AG04449 (cell line): Measurements from ENCODE around the gene GSTA5.
"Not testable (repeated sequence)": the region's sequence is repeated elsewhere in the genome, so short reads cannot be mapped to it uniquely, and the experiment has no call there.

ENCODE experiments used
- CTCF ChIA-PET: fragments of 350-600 bp; formaldehyde crosslinking; extraction: SDS; loops from one replicate; lab custom pipeline; 2021; ENCODE audit warnings: antibody characterized with exemption; lab: Yijun Ruan, JAX
- POLR2A ChIA-PET: fragments of 400-600, 350-600 bp; formaldehyde crosslinking; extraction: SDS; loops from one replicate; lab custom pipeline; 2020; ENCODE audit warnings: antibody characterized with exemption, inconsistent platforms; lab: Yijun Ruan, JAX
- DNase-seq: peaks from one replicate; pipeline ENCODE4 v3.0.0-alpha.2; 2010; ENCODE audit warnings: low read depth, low spot score
- H3K4me3 ChIP-seq: 2 replicates; pipeline ENCODE4 v1.5.1; 2011; ENCODE audit warnings: low read depth, mild to moderate bottlenecking, control low read depth, low read length
- CTCF ChIP-seq: IDR thresholded peaks from one replicate; pipeline ENCODE4 v1.5.1; 2011; ENCODE audit warnings: mild to moderate bottlenecking, moderate library complexity, low read length, control low read depth, inconsistent platforms; ENCODE audit not compliant: insufficient read depth; ENCODE audit errors: missing control alignments

GSTA5 gene

GRCh38 chr6:52868240-52868639 is 27.6 kb upstream of the GSTA5 start:
- ChIA-PET CTCF (interaction anchor here (1.0 kb wide), 2 partner anchors 11 to 66 kb away, joined by 3 read pairs; no protein-coding TSS in a partner anchor), POLR2A (no interaction called here)
- no peak for TF ChIP-seq CTCF
- no peak overlapping the region for H3K4me3 ChIP-seq
- no peak for DNase-seq

- DNase-seq, POLR2A ChIA-PET, H3K4me3 ChIP-seq, CTCF ChIA-PET: not testable (repeated sequence)
These were observed 20.5 kb upstream of the GSTA5 start for GRCh38 chr6:52861151-52861550.

DNA sequence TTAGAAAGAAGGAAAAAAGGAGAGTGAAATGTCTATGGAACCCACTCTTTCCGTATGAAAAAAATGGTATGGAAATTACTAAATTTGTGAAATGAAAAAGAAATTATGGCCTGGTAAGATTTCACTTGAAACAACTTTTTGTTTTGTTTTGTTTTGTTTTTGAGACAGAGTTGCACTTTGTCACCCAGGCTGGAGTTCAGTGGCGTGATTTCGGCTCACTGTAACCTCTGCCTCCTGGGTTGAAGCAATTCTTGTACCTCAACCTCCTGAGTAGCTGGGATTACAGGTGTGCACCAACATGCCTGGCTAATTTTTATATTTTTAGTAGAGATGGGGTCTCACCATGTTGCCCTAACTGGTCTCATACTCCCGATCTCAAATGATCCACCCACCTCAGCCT is 17.8 kb upstream of the GSTA5 start:
- no peak for TF ChIP-seq CTCF
- ChIA-PET POLR2A (no interaction called here), CTCF (interaction anchor here (1.5 kb wide), 1 partner anchor 10 kb away, joined by 3 read pairs; no protein-coding TSS in a partner anchor)
- DNase-seq, result no peak
- no peak overlapping the region for H3K4me3 ChIP-seq

- DNase-seq, POLR2A ChIA-PET, H3K4me3 ChIP-seq: not testable (repeated sequence)
- CTCF ChIA-PET, result interaction anchor here (2.1 kb wide), 1 partner anchor 14 kb away, joined by 5 read pairs; no protein-coding TSS in a partner anchor
These were observed 15.5 kb upstream of the GSTA5 start for GRCh38 chr6:52856137-52856536.

- CTCF ChIA-PET, result no interaction called here
- POLR2A ChIA-PET, result no interaction called here
These were observed 8.5 kb upstream of the GSTA5 start for GRCh38 chr6:52849137-52849536.

DNA sequence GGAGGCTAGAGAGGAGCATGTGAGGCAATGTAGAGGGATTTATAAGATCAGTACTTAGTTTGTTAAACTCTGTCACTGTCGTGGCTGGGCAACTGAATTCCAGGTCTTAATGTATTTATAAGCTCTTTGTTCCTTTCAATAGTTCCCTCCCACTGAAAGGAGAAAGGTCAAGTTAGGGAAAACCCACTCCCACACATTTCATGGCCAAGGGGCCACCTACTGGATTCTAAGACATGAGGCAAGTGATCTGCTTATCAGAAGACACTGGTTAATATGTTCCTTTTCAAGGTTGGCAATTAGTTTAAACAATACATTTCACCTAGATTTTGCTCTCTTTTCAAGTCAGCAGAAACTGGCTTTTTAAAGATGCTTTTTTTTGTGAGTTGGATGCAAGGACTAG is 5.4 kb upstream of the GSTA5 start:
- no peak overlapping the region for H3K4me3 ChIP-seq
- TF ChIP-seq CTCF, result no peak
- POLR2A ChIA-PET, result no interaction called here
- DNase-seq, result no peak
- CTCF ChIA-PET, result no interaction called here

More at GRCh38 chr6:52849137-52849536, 8.5 kb upstream of the GSTA5 start:
- no peak for TF ChIP-seq CTCF
- DNase-seq, result no peak
- H3K4me3 ChIP-seq, result no peak overlapping the region

GRCh38 chr6:52843605-52844004 is 3.0 kb upstream of the GSTA5 start:
- no peak for TF ChIP-seq CTCF
- no peak overlapping the region for H3K4me3 ChIP-seq
- ChIA-PET POLR2A (no interaction called here), CTCF (interaction anchor here (1.4 to 1.7 kb wide), 2 partner anchors 118 to 150 kb away, joined by 3 to 4 read pairs; no protein-coding TSS in a partner anchor)
- no peak for DNase-seq
